B cell (primary cell): ENCODE measurements around the gene VIPR2.

ENCODE experiments used
- EZH2 ChIP-seq: IDR thresholded peaks from 2 replicates; pipeline ENCODE4 v1.6.1; 2012; ENCODE audit warnings: borderline replicate concordance, low read depth, mild to moderate bottlenecking, moderate library complexity, low read length; ENCODE audit not compliant: insufficient read depth, poor library complexity, severe bottlenecking
- TF ChIP-seq, protein P1 (sequence below): fragments of 200-600 bp; IDR thresholded peaks from one replicate; pipeline ENCODE4 v1.8.0; 2022; ENCODE audit warnings: antibody characterized with exemption, mild to moderate bottlenecking

DNA sequence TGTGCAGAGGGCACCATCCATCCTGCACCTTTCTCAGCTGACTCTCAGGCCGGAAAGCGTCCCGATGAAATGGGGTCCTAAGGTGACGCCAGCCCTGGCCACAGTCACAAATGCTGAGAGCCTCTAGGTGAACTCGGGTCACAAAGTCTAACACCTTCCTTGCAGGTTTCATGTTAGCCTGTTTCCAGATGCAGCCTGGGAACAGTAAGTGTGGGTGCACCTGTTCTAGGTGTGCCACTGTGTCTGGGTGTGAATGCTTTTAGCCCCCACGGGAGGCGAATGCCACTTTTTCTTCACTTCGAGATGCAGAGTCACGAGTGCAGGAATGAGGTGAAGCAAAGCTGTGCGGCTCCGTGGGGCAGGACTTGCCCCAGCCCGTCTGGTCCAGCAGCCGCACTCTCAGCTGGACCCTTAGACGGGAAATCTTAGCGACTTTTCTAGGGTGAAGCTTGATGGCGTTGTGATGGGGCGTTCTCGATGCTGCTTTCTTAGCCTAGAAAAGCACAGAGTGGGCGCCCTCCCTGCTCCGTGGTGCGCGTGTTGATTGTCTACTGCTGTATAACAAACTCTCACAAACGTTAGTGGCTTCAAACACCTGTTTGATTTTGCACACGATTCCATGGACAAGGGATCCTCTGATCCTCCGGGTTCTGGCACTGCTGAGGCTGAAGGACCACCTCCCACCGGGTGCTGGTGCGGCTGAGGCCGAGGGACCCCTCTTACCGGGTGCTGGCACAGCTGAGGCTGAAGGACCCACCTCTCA lies 13.6 kb upstream of the VIPR2 start:
- TF ChIP-seq, protein P1, sequence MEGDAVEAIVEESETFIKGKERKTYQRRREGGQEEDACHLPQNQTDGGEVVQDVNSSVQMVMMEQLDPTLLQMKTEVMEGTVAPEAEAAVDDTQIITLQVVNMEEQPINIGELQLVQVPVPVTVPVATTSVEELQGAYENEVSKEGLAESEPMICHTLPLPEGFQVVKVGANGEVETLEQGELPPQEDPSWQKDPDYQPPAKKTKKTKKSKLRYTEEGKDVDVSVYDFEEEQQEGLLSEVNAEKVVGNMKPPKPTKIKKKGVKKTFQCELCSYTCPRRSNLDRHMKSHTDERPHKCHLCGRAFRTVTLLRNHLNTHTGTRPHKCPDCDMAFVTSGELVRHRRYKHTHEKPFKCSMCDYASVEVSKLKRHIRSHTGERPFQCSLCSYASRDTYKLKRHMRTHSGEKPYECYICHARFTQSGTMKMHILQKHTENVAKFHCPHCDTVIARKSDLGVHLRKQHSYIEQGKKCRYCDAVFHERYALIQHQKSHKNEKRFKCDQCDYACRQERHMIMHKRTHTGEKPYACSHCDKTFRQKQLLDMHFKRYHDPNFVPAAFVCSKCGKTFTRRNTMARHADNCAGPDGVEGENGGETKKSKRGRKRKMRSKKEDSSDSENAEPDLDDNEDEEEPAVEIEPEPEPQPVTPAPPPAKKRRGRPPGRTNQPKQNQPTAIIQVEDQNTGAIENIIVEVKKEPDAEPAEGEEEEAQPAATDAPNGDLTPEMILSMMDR: no peak
- TF ChIP-seq EZH2: no peak
